ENCODE data around the gene NTSR2. TPM values are rescaled to one million over a fixed set of nuclear protein-coding genes. Genes with fewer than 3 reads are reported as not detected.
A peak's percentile ranks its signal among the peaks of the same experiment; 100 is the strongest.

NTSR2 gene
- total RNA-seq, 1 donor from 2014 or later = not detected

GRCh38 chr2:11711751-11712150 is 41.8 kb upstream of the NTSR2 start:
- H3K36me3 Mint-ChIP-seq (ENCODE audit: low read depth, unreplicated experiment) = peaks cover 7% of the 10 kb centered on the region
- Histone ChIP-seq H2AFZ (ENCODE audit: low read depth, low read length) (no peak overlapping the region), H3K27me3 (ENCODE audit: insufficient read depth, low read length) (peaks cover 3% of the 10 kb centered on the region), H3K9me3 (ENCODE audit: insufficient read depth, low read depth, low read length) (no peaks in the 10 kb centered on the region), H3K9ac (ENCODE audit: low read length) (no peak overlapping the region), H4K20me1 (ENCODE audit: insufficient read depth, low read length) (no peaks in the 10 kb centered on the region), H3K4me1 (ENCODE audit: insufficient read depth, low read length) (peaks cover 14% of the 10 kb centered on the region), H3K36me3 (ENCODE audit: insufficient read depth, low read length) (no peaks in the 10 kb centered on the region), H3K4me2 (ENCODE audit: low read length) (no peak overlapping the region), H3K27ac (ENCODE audit: low read depth, low read length) (no peak overlapping the region), H3K4me3 (ENCODE audit: insufficient read depth, low read depth, low read length) (no peak overlapping the region), H3K79me2 (ENCODE audit: insufficient read depth, low read length) (no peaks in the 10 kb centered on the region)
- no peak overlapping the region for H3K27ac Mint-ChIP-seq (ENCODE audit: unreplicated experiment)
- H3K4me3 Mint-ChIP-seq (ENCODE audit: unreplicated experiment) = no peak overlapping the region
- peaks cover 33% of the 10 kb centered on the region for H3K27me3 Mint-ChIP-seq (ENCODE audit: low read depth, unreplicated experiment)
- peaks cover 6% of the 10 kb centered on the region for H3K9me3 Mint-ChIP-seq (ENCODE audit: unreplicated experiment)
- DNase-seq (ENCODE audit: low read depth) (no peak), FAIRE-seq (no peak)
- H3K4me1 Mint-ChIP-seq (ENCODE audit: low read depth, unreplicated experiment) = peaks cover 6% of the 10 kb centered on the region
- TF ChIP-seq EZH2 (IDR thresholded peaks at IDR 0.05; ENCODE audit: insufficient read depth, low read length) = no peak

- Histone ChIP-seq H3K27me3 (ENCODE audit: insufficient read depth, low read length) (peaks cover 3% of the 10 kb centered on the region), H3K4me2 (ENCODE audit: low read length) (no peak overlapping the region), H3K36me3 (ENCODE audit: insufficient read depth, low read length) (no peaks in the 10 kb centered on the region), H3K9me3 (ENCODE audit: insufficient read depth, low read depth, low read length) (no peaks in the 10 kb centered on the region), H3K79me2 (ENCODE audit: insufficient read depth, low read length) (no peaks in the 10 kb centered on the region), H4K20me1 (ENCODE audit: insufficient read depth, low read length) (no peaks in the 10 kb centered on the region), H3K27ac (ENCODE audit: low read depth, low read length) (no peak overlapping the region), H2AFZ (ENCODE audit: low read depth, low read length) (no peak overlapping the region), H3K4me3 (ENCODE audit: insufficient read depth, low read depth, low read length) (no peak overlapping the region), H3K4me1 (ENCODE audit: insufficient read depth, low read length) (peaks cover 14% of the 10 kb centered on the region), H3K9ac (ENCODE audit: low read length) (no peak overlapping the region)
- Mint-ChIP-seq H3K27me3 (ENCODE audit: low read depth, unreplicated experiment) (peaks cover 29% of the 10 kb centered on the region), H3K36me3 (ENCODE audit: low read depth, unreplicated experiment) (peaks cover 7% of the 10 kb centered on the region), H3K27ac (ENCODE audit: unreplicated experiment) (no peak overlapping the region), H3K4me1 (ENCODE audit: low read depth, unreplicated experiment) (peaks cover 6% of the 10 kb centered on the region), H3K9me3 (ENCODE audit: unreplicated experiment) (peaks cover 6% of the 10 kb centered on the region), H3K4me3 (ENCODE audit: unreplicated experiment) (no peak overlapping the region)
- DNase-seq (ENCODE audit: low read depth) (no peak), FAIRE-seq (no peak)
- TF ChIP-seq CTCF (IDR thresholded peaks at IDR 0.05; ENCODE audit: insufficient read depth, low read depth, low read length) (no peak), EZH2 (IDR thresholded peaks at IDR 0.05; ENCODE audit: insufficient read depth, low read length) (no peak)
Measured at GRCh38 chr2:11711354-11711716, 41.3 kb upstream of the NTSR2 start.

- peak; percentile 44 for DNase-seq (ENCODE audit: low read depth)
- H3K9ac ChIP-seq (ENCODE audit: low read length) = no peak overlapping the region
Measured at GRCh38 chr2:11710632-11711353, 40.8 kb upstream of the NTSR2 start.

More at GRCh38 chr2:11710632-11711353, 40.8 kb upstream of the NTSR2 start:
- Histone ChIP-seq H3K27me3 (ENCODE audit: insufficient read depth, low read length) (peaks cover 3% of the 10 kb centered on the region), H2AFZ (ENCODE audit: low read depth, low read length) (no peak overlapping the region), H3K4me3 (ENCODE audit: insufficient read depth, low read depth, low read length) (no peak overlapping the region), H3K36me3 (ENCODE audit: insufficient read depth, low read length) (no peaks in the 10 kb centered on the region), H4K20me1 (ENCODE audit: insufficient read depth, low read length) (no peaks in the 10 kb centered on the region), H3K79me2 (ENCODE audit: insufficient read depth, low read length) (no peaks in the 10 kb centered on the region), H3K27ac (ENCODE audit: low read depth, low read length) (peak overlapping the region; percentile 11), H3K4me1 (ENCODE audit: insufficient read depth, low read length) (peaks cover 14% of the 10 kb centered on the region), H3K9me3 (ENCODE audit: insufficient read depth, low read depth, low read length) (no peaks in the 10 kb centered on the region), H3K4me2 (ENCODE audit: low read length) (peak overlapping the region; percentile 24)
- TF ChIP-seq CTCF (IDR thresholded peaks at IDR 0.05; ENCODE audit: insufficient read depth, low read depth, low read length) = no peak
- TF ChIP-seq EZH2 (IDR thresholded peaks at IDR 0.05; ENCODE audit: insufficient read depth, low read length) = no peak
- peaks cover 6% of the 10 kb centered on the region for H3K4me1 Mint-ChIP-seq (ENCODE audit: low read depth, unreplicated experiment)
- no peak overlapping the region for H3K4me3 Mint-ChIP-seq (ENCODE audit: unreplicated experiment)
- peaks cover 12% of the 10 kb centered on the region for H3K9me3 Mint-ChIP-seq (ENCODE audit: unreplicated experiment)
- H3K36me3 Mint-ChIP-seq (ENCODE audit: low read depth, unreplicated experiment) = peaks cover 7% of the 10 kb centered on the region
- H3K27ac Mint-ChIP-seq (ENCODE audit: unreplicated experiment) = no peak overlapping the region
- peaks cover 24% of the 10 kb centered on the region for H3K27me3 Mint-ChIP-seq (ENCODE audit: low read depth, unreplicated experiment)
- no peak for FAIRE-seq
